HEK293T (cell line): ENCODE results near the gene MT2A.

Experiments used
- ARNT ChIP-seq: fragments of 450-650 bp; IDR thresholded peaks from 2 replicates; pipeline ENCODE4 v1.6.1; 2017; ENCODE audit warnings: mild to moderate bottlenecking
- BHLHE40 ChIP-seq: fragments of 450-650 bp; IDR thresholded peaks from 2 replicates; pipeline ENCODE4 v1.6.1; 2016; ENCODE audit warnings: mild to moderate bottlenecking, moderate library complexity, borderline replicate concordance
- CTBP1 ChIP-seq: fragments of 450-650 bp; IDR thresholded peaks from 2 replicates; pipeline ENCODE4 v1.6.1; 2016; ENCODE audit warnings: borderline replicate concordance
- ELF4 ChIP-seq: fragments of 450-650 bp; IDR thresholded peaks from 2 replicates; pipeline ENCODE4 v1.6.1; 2017; ENCODE audit warnings: antibody characterized with exemption
- FOXA1 ChIP-seq: fragments of 450-650 bp; IDR thresholded peaks from 2 replicates; pipeline ENCODE4 v1.6.1; 2016; ENCODE audit warnings: mild to moderate bottlenecking
- FOXK2 ChIP-seq: fragments of 450-650 bp; IDR thresholded peaks from 2 replicates; pipeline ENCODE4 v1.6.1; 2016; ENCODE audit warnings: mild to moderate bottlenecking
- FOXM1 ChIP-seq: fragments of 450-650 bp; IDR thresholded peaks from 2 replicates; pipeline ENCODE4 v1.6.1; 2017; ENCODE audit warnings: mild to moderate bottlenecking, borderline replicate concordance
- HDGF ChIP-seq: fragments of 450-650 bp; IDR thresholded peaks from 2 replicates; pipeline ENCODE4 v1.6.1; 2017; ENCODE audit warnings: antibody characterized with exemption, borderline replicate concordance
- LEF1 ChIP-seq: fragments of 450-650 bp; IDR thresholded peaks from 2 replicates; pipeline ENCODE4 v1.6.1; 2017; ENCODE audit warnings: mild to moderate bottlenecking, borderline replicate concordance
- NFRKB ChIP-seq: fragments of 450-650 bp; IDR thresholded peaks from 2 replicates; pipeline ENCODE4 v1.6.1; 2016; ENCODE audit warnings: mild to moderate bottlenecking, moderate library complexity
- PKNOX1 ChIP-seq: fragments of 450-650 bp; IDR thresholded peaks from 2 replicates; pipeline ENCODE4 v1.6.1; 2016
- SP1 ChIP-seq: fragments of 450-650 bp; IDR thresholded peaks from 2 replicates; pipeline ENCODE4 v1.6.1; 2017
- SUZ12 ChIP-seq: fragments of 450-650 bp; IDR thresholded peaks from 2 replicates; pipeline ENCODE4 v1.6.1; 2016; ENCODE audit warnings: mild to moderate bottlenecking
- TARDBP ChIP-seq: fragments of 450-650 bp; IDR thresholded peaks from 2 replicates; pipeline ENCODE4 v1.6.1; 2016

- TF ChIP-seq LEF1 (no peak), ELF4 (no peak), HDGF (no peak), FOXM1 (no peak), FOXA1 (no peak), FOXK2 (no peak), PKNOX1 (no peak), SP1 (no peak), ARNT (no peak), TARDBP (no peak), BHLHE40 (no peak), CTBP1 (no peak), SUZ12 (no peak), NFRKB (no peak)
Measured at GRCh38 chr16:56588781-56589140, 19.6 kb upstream of the MT2A start.
